SK-N-SH (cell line): ENCODE data around the gene TREM2. TPM values are rescaled to one million over a fixed set of nuclear protein-coding genes. Genes with fewer than 3 reads are reported as not detected.

Source experiments
- CTCF ChIA-PET: fragments of 300-600, 350-600 bp; formaldehyde crosslinking; extraction: SDS; loops from one replicate; lab custom pipeline; 2021; lab: Yijun Ruan, JAX
- POLR2A ChIA-PET: fragments of 350-600 bp; sonication (Branson Sonifier 250); formaldehyde crosslinking; extraction: SDS; loops from one replicate; lab custom pipeline; 2020; ENCODE audit warnings: antibody characterized with exemption, inconsistent platforms; lab: Yijun Ruan, JAX
- DNase-seq: peaks from one replicate; pipeline ENCODE4 v3.0.0; 2012
- H2AFZ ChIP-seq: fragments of 200-600 bp; sonication (generic); 2 replicates; pipeline ENCODE4 v1.8.1; 2016; ENCODE audit warnings: antibody characterized with exemption, mild to moderate bottlenecking, low read depth
- H3F3A ChIP-seq: fragments of 200-600 bp; sonication (generic); replicated peaks from 2 replicates; pipeline ENCODE3; 2016; ENCODE audit warnings: antibody characterized with exemption, mild to moderate bottlenecking; ENCODE audit not compliant: insufficient read depth
- H3K27ac ChIP-seq, 2 experiments: fragments of 200-500 bp in 1 of 2; fragments of 200-600 bp in 1 of 2; sonication (Bioruptor generic) in 1 of 2; sonication (generic), shearing (Covaris generic) in 1 of 2; 2 replicates each; pipeline versions ENCODE4 v1.5.1 to v1.6.1; 2014 to 2016; ENCODE audit warnings: low read depth in 2 of 2, inconsistent platforms in 1 of 2, low read length in 1 of 2, mild to moderate bottlenecking in 1 of 2, mixed read lengths in 1 of 2
- H3K27me3 ChIP-seq: fragments of 200-600 bp; sonication (generic), shearing (Covaris generic); 2 replicates; pipeline ENCODE4 v1.6.1; 2016; ENCODE audit warnings: mixed run types; ENCODE audit not compliant: insufficient read depth
- H3K36me3 ChIP-seq, 2 experiments: fragments of 200-500 bp in 1 of 2; fragments of 200-600 bp in 1 of 2; sonication (Bioruptor generic) in 1 of 2; sonication (generic) in 1 of 2; replicated peaks in 1 of 2; 2 replicates each; pipeline versions ENCODE3 to v1.5.1; 2014 to 2016; ENCODE audit warnings: low read length in 1 of 2, mild to moderate bottlenecking in 1 of 2; ENCODE audit not compliant: insufficient read depth in 2 of 2, control insufficient read depth in 1 of 2
- H3K4me1 ChIP-seq, 2 experiments: fragments of 200-500 bp in 1 of 2; fragments of 200-600 bp in 1 of 2; sonication (Bioruptor generic) in 1 of 2; sonication (generic), shearing (Covaris generic) in 1 of 2; 2 replicates each; pipeline versions ENCODE4 v1.5.1 to v1.6.1; 2014 to 2016; ENCODE audit warnings: low read depth in 1 of 2, low read length in 1 of 2, mixed run types in 1 of 2; ENCODE audit not compliant: insufficient read depth in 2 of 2, control insufficient read depth in 1 of 2
- H3K4me2 ChIP-seq: fragments of 200-600 bp; sonication (generic), shearing (Covaris generic); 2 replicates; pipeline ENCODE4 v1.6.1; 2017; ENCODE audit warnings: mixed run types
- H3K4me3 ChIP-seq, 2 experiments: fragments of 200-500 bp in 1 of 2; fragments of 200-600 bp in 1 of 2; sonication (Bioruptor generic) in 1 of 2; sonication (generic), shearing (Covaris generic) in 1 of 2; 2 replicates each; pipeline versions ENCODE4 v1.5.1 to v1.8.1; 2014 to 2016; ENCODE audit warnings: low read depth in 2 of 2, inconsistent platforms in 1 of 2, low read length in 1 of 2, mild to moderate bottlenecking in 1 of 2, mixed read lengths in 1 of 2, moderate library complexity in 1 of 2
- H3K79me2 ChIP-seq: fragments of 200-600 bp; sonication (generic); 2 replicates; pipeline ENCODE4 v1.8.1; 2017; ENCODE audit warnings: mild to moderate bottlenecking; ENCODE audit not compliant: insufficient read depth
- H3K9ac ChIP-seq: fragments of 200-600 bp; sonication (generic); 2 replicates; pipeline ENCODE4 v1.6.1; 2017; ENCODE audit warnings: mixed run types
- H3K9me2 ChIP-seq: fragments of 200-600 bp; sonication (generic); 2 replicates; pipeline ENCODE4 v1.6.1; 2017; ENCODE audit warnings: mixed run types
- H3K9me3 ChIP-seq: fragments of 200-600 bp; sonication (generic); 2 replicates; pipeline ENCODE4 v1.6.1; 2017; ENCODE audit warnings: mixed run types, mild to moderate bottlenecking, moderate library complexity
- H4K20me1 ChIP-seq: fragments of 200-600 bp; sonication (generic); 2 replicates; pipeline ENCODE4 v1.6.1; 2017; ENCODE audit warnings: mild to moderate bottlenecking, mixed run types; ENCODE audit not compliant: insufficient read depth
- ELF1 ChIP-seq: IDR thresholded peaks from 2 replicates; pipeline ENCODE4 v1.4.0; 2012
- FOSL2 ChIP-seq: IDR thresholded peaks from 2 replicates; pipeline ENCODE4 v1.4.0; 2012; ENCODE audit warnings: low read depth, mild to moderate bottlenecking, moderate library complexity, borderline replicate concordance
- GATA2 ChIP-seq: sonication (generic); formaldehyde crosslinking; IDR thresholded peaks from 2 replicates; pipeline ENCODE4 v1.5.0; 2020; ENCODE audit warnings: mild to moderate bottlenecking, missing genetic modification reagents
- MXI1 ChIP-seq: IDR thresholded peaks from 2 replicates; pipeline ENCODE4 v1.6.1; 2012; ENCODE audit warnings: mild to moderate bottlenecking, low read depth, low read length, improper control_type of control experiment
- NRF1 ChIP-seq: IDR thresholded peaks from 2 replicates; pipeline ENCODE4 v1.6.1; 2012; ENCODE audit warnings: low read depth, mild to moderate bottlenecking, low read length
- RAD21 ChIP-seq: IDR thresholded peaks from 2 replicates; pipeline ENCODE4 v1.6.1; 2012; ENCODE audit warnings: mild to moderate bottlenecking, low read length
- RCOR1 ChIP-seq: fragments of 150-350 bp; IDR thresholded peaks from 2 replicates; pipeline ENCODE4 v1.6.1; 2017; ENCODE audit warnings: antibody characterized with exemption, low read length
- SIN3A ChIP-seq: IDR thresholded peaks from 2 replicates; pipeline ENCODE4 v1.6.1; 2012; ENCODE audit warnings: low read depth, mild to moderate bottlenecking, low read length, moderate library complexity, borderline replicate concordance
- SMC3 ChIP-seq: IDR thresholded peaks from 2 replicates; pipeline ENCODE4 v1.6.1; 2012; ENCODE audit warnings: low read depth, low read length, improper control_type of control experiment
- TCF12 ChIP-seq: IDR thresholded peaks from 2 replicates; pipeline ENCODE4 v1.4.0; 2012
- TEAD4 ChIP-seq: IDR thresholded peaks from 2 replicates; pipeline ENCODE4 v1.4.0; 2012; ENCODE audit warnings: mild to moderate bottlenecking, borderline replicate concordance; ENCODE audit not compliant: insufficient read depth
- YY1 ChIP-seq: IDR thresholded peaks from 2 replicates; pipeline ENCODE4 v1.4.0; 2012; ENCODE audit warnings: low read depth, mild to moderate bottlenecking
- WGBS: methylation state at CpG from one replicate; pipeline ENCODE4 v1.1.6; 2017; ENCODE audit warnings: low lambda C conversion rate; 5-methylcytosine and 5-hydroxymethylcytosine counted together
- polyA plus RNA-seq, 3 experiments: library from polyadenylated mRNA; depleted of rRNA; stranded (reverse); fragments of >200 nt; gene quantifications; 2 replicates each; pipeline ENCODE4 v1.2.3, GENCODE V29; 2012
- TF ChIP-seq, protein P1 (sequence below): fragments of 150-350 bp; IDR thresholded peaks from 2 replicates; pipeline ENCODE4 v1.6.1; 2017; ENCODE audit warnings: antibody characterized with exemption, low read length, low read depth, borderline replicate concordance
- TF ChIP-seq, protein P2 (sequence below): IDR thresholded peaks from 2 replicates; pipeline ENCODE4 v1.4.0; 2012; ENCODE audit warnings: low read depth, borderline replicate concordance
- TF ChIP-seq, protein P3 (sequence below): IDR thresholded peaks from 2 replicates; pipeline ENCODE4 v1.6.1; 2012; ENCODE audit warnings: mild to moderate bottlenecking, low read depth, low read length, moderate library complexity
- TF ChIP-seq, protein P4 (sequence below): fragments of 150-350 bp; IDR thresholded peaks from 2 replicates; pipeline ENCODE4 v1.6.1; 2016; ENCODE audit warnings: mild to moderate bottlenecking, low read depth, low read length

TREM2 gene
- polyA plus RNA-seq, 1 of the 3 experiments (the other 2 are of a cell fraction): not detected

DNA sequence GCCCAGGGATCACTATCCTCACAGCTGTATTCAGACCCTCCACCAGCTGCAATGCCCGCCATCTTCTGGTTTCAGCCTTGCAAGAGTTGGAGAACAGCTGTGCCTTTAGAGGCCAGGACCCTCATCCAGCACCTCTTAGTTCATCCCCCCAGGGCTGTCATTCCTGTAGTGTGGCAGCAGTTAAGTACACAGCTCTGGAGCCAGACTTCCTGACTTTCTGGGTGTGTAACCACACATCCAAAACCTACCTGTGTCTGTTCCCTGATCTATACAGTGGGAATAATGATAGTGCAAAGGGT lies 452 bp upstream of the TREM2 start:
- WGBS: 33% methylated on average over 1 of the region's 1 CpG

More for the DNA sequence above, 452 bp upstream of the TREM2 start:
- Histone ChIP-seq H3K9me3 (no peaks in the 10 kb centered on the region), H3K27ac (no peak overlapping the region), H3K4me1 (no peaks in the 10 kb centered on the region), H4K20me1 (no peaks in the 10 kb centered on the region), H3K9me2 (no peaks in the 10 kb centered on the region), H3K36me3 (no peaks in the 10 kb centered on the region), H3K9ac (no peak overlapping the region), H3K4me3 (no peak overlapping the region), H3K79me2 (no peaks in the 10 kb centered on the region), H2AFZ (no peak overlapping the region), H3F3A (no peaks in the 10 kb centered on the region), H3K27me3 (no peaks in the 10 kb centered on the region), H3K4me2 (no peak overlapping the region)
- TF ChIP-seq FOSL2 (no peak), ELF1 (no peak), SMC3 (no peak), RCOR1 (no peak), RAD21 (no peak), MXI1 (no peak), TEAD4 (no peak), NRF1 (no peak), GATA2 (CRISPR knock-in tag) (no peak), TCF12 (no peak), YY1 (no peak), SIN3A (no peak)
- TF ChIP-seq, protein P1, sequence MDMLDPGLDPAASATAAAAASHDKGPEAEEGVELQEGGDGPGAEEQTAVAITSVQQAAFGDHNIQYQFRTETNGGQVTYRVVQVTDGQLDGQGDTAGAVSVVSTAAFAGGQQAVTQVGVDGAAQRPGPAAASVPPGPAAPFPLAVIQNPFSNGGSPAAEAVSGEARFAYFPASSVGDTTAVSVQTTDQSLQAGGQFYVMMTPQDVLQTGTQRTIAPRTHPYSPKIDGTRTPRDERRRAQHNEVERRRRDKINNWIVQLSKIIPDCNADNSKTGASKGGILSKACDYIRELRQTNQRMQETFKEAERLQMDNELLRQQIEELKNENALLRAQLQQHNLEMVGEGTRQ: no peak
- TF ChIP-seq, protein P2, sequence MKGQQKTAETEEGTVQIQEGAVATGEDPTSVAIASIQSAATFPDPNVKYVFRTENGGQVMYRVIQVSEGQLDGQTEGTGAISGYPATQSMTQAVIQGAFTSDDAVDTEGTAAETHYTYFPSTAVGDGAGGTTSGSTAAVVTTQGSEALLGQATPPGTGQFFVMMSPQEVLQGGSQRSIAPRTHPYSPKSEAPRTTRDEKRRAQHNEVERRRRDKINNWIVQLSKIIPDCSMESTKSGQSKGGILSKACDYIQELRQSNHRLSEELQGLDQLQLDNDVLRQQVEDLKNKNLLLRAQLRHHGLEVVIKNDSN: no peak
- TF ChIP-seq, protein P3, sequence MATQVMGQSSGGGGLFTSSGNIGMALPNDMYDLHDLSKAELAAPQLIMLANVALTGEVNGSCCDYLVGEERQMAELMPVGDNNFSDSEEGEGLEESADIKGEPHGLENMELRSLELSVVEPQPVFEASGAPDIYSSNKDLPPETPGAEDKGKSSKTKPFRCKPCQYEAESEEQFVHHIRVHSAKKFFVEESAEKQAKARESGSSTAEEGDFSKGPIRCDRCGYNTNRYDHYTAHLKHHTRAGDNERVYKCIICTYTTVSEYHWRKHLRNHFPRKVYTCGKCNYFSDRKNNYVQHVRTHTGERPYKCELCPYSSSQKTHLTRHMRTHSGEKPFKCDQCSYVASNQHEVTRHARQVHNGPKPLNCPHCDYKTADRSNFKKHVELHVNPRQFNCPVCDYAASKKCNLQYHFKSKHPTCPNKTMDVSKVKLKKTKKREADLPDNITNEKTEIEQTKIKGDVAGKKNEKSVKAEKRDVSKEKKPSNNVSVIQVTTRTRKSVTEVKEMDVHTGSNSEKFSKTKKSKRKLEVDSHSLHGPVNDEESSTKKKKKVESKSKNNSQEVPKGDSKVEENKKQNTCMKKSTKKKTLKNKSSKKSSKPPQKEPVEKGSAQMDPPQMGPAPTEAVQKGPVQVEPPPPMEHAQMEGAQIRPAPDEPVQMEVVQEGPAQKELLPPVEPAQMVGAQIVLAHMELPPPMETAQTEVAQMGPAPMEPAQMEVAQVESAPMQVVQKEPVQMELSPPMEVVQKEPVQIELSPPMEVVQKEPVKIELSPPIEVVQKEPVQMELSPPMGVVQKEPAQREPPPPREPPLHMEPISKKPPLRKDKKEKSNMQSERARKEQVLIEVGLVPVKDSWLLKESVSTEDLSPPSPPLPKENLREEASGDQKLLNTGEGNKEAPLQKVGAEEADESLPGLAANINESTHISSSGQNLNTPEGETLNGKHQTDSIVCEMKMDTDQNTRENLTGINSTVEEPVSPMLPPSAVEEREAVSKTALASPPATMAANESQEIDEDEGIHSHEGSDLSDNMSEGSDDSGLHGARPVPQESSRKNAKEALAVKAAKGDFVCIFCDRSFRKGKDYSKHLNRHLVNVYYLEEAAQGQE: no peak
- TF ChIP-seq, protein P4, sequence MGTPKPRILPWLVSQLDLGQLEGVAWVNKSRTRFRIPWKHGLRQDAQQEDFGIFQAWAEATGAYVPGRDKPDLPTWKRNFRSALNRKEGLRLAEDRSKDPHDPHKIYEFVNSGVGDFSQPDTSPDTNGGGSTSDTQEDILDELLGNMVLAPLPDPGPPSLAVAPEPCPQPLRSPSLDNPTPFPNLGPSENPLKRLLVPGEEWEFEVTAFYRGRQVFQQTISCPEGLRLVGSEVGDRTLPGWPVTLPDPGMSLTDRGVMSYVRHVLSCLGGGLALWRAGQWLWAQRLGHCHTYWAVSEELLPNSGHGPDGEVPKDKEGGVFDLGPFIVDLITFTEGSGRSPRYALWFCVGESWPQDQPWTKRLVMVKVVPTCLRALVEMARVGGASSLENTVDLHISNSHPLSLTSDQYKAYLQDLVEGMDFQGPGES: no peak
- ChIA-PET CTCF (no interaction called here), POLR2A (no interaction called here)
- no peak for DNase-seq
